ENCODE data around the gene PCSK5.

DNA sequence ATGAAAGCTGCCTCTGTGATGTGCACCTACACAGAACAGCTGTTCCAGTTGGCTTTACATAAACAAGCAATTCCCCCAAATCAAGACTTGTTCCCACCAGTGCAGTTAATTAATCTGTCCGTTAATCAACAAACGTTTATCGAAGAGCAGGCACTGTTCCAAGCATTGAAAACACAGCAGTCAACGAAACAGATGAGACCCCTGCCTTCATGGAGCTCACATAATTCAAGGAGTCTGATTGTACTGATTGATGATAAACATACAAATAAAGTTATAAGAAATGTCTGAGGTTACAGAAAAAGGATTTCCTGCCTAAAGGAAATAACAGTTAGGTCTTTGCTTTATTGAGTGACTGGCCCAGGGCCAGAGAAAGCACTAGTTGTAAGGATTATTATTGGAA is 26.2 kb upstream of the PCSK5 start:
- no peak for TF ChIP-seq CTCF (IDR thresholded peaks at IDR 0.05; ENCODE audit: control extremely low read depth in 1 of 3, insufficient read depth in 1 of 3, low read depth in 1 of 3, low read length in 3 of 3)
- no peak for TF ChIP-seq POLR2A (IDR thresholded peaks at IDR 0.05; ENCODE audit: control extremely low read depth in 1 of 2, low read depth in 2 of 2, low read length in 2 of 2)
- TF ChIP-seq SIX5 (IDR thresholded peaks at IDR 0.05; ENCODE audit: low read depth, low read length), result no peak
- no peak for TF ChIP-seq JUND (IDR thresholded peaks at IDR 0.05; ENCODE audit: low read length)
- no peak for TF ChIP-seq ATF3 (IDR thresholded peaks at IDR 0.05; ENCODE audit: insufficient read depth, low read depth, low read length)
- TF ChIP-seq SUZ12 (IDR thresholded peaks at IDR 0.05; ENCODE audit: low read length), result no peak
- TF ChIP-seq TEAD4 (IDR thresholded peaks at IDR 0.05; ENCODE audit: low read depth, low read length), result no peak
- no peak for TF ChIP-seq CREB1 (IDR thresholded peaks at IDR 0.05)
- TF ChIP-seq RFX5 (IDR thresholded peaks at IDR 0.05; ENCODE audit: borderline replicate concordance, low read depth, low read length), result no peak
- no peak for TF ChIP-seq EZH2 (IDR thresholded peaks at IDR 0.05; ENCODE audit: low read depth, low read length, severe bottlenecking)
